Thyroid gland (tissue), 4 donors: Measurements from ENCODE around the gene SLC7A5. TPM values are rescaled to one million over a fixed set of nuclear protein-coding genes. Genes with fewer than 3 reads are reported as not detected.
"Not testable (repeated sequence)": the region's sequence is repeated elsewhere in the genome, so short reads cannot be mapped to it uniquely, and the experiment has no call there.

Experiments used
- DNase-seq, 2 donors: peaks; one replicate each; pipeline ENCODE4 v3.0.0-alpha.2; 2019
- H3K27ac ChIP-seq, 3 donors: fragments of 200-600 bp; sonication (generic); 1 replicate in 2 of 3; 2 replicates in 1 of 3; pipeline ENCODE4 v1.5.1; 2016 to 2019; ENCODE audit warnings: mild to moderate bottlenecking in 1 of 3, moderate library complexity in 1 of 3
- H3K27me3 ChIP-seq: fragments of 200-600 bp; sonication (generic); one replicate; pipeline ENCODE4 v1.5.1; 2019
- H3K36me3 ChIP-seq, 2 donors: fragments of 200-600 bp; sonication (generic); one replicate each; pipeline ENCODE4 v1.5.1; 2016 to 2019
- H3K4me1 ChIP-seq, 2 donors: fragments of 200-600 bp; sonication (generic); one replicate each; pipeline ENCODE4 v1.5.1; 2017 to 2019
- H3K4me3 ChIP-seq, 3 donors: fragments of 200-600 bp; sonication (generic); replicated peaks in 1 of 3; 1 replicate in 2 of 3; 2 replicates in 1 of 3; pipeline ENCODE4 v1.5.1; 2016; ENCODE audit warnings: mild to moderate bottlenecking in 1 of 3
- H3K9me3 ChIP-seq: fragments of 200-600 bp; sonication (generic); one replicate; pipeline ENCODE4 v1.5.1; 2017
- POLR2A ChIP-seq, 2 donors: fragments of 450-650 bp; IDR thresholded peaks; one replicate each; pipeline ENCODE4 v1.6.1; 2017; ENCODE audit warnings: antibody characterized with exemption in 2 of 2, mild to moderate bottlenecking in 2 of 2, moderate library complexity in 1 of 2
- WGBS, 2 donors: methylation state at CpG; one replicate each; pipeline ENCODE4 v1.1.5; 2017; 5-methylcytosine and 5-hydroxymethylcytosine counted together
- intact Hi-C: fragments of 100-400 bp; cut with DNase I; formaldehyde crosslinking; loops from one replicate; pipeline ENCODE4 v1.15.1; 2023
- total RNA-seq, 4 donors: library from RNA; depleted of rRNA; stranded (reverse); fragments of >200 nt; gene quantifications; one replicate each; pipeline ENCODE4 v1.2.3, GENCODE V29; 2016
- TF ChIP-seq, protein P1 (sequence below), 6 experiments: fragments of 200-600 bp in 3 of 6; fragments of 450-650 bp in 3 of 6; sonication (generic) in 3 of 6; IDR thresholded peaks; one replicate each; pipeline ENCODE4 v1.5.1; 2016 to 2019; ENCODE audit warnings: antibody characterized with exemption in 6 of 6, mild to moderate bottlenecking in 2 of 6, inconsistent platforms in 1 of 6, moderate library complexity in 1 of 6

Gene SLC7A5
- total RNA-seq, 4 donors from 2014 or later = 1.1 to 5.2 (median 2.2) TPM

DNA sequence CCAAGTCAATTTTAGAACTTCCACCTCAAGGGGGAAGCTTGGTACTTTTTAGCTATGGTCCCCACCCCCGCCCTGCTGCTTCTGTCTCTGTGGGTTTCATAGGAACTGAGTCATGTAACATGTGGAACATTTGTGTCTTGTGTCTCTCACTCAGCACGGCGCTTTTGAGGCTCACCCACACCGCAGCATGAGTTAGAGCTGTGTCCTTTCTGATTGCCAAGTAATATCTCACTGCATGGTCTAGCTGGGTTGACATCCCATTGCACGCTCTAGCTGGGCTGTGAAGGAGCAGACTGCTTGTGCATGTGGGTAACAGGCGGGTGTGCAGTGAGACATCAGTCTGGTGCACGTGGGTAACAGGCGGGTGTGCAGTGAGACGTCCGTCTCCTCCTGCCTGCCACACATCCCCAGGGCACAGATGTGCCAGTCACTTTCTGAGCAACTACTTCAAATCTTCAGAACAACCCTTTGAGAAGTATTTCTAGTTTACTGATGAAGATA is 26.4 kb upstream of the SLC7A5 start:
- H3K36me3 ChIP-seq = no peaks in the 10 kb centered on the region

DNA sequence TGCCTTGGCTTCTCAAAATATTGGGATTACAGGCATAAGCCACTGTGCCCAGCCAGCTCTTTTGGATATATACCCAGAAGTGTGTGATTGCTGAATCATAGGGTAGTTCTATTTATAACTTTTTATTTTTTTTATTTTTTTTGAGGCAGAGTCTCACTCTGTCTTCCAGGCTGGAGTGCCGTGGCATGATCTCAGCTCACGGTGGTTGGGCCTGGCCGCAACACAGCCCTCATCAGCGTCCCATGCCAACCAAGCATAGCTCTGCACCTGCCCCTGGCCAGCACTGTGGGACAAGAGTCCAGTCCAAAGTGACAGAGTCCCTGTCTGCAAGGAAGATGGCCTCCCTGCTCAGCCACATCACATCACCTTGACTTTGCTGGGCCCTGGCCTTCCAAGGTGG is 24.7 kb upstream of the SLC7A5 start:
- peak; percentile 46 to 74 for DNase-seq
- peak overlapping the region in 2 of 3 donors; percentile 12 to 41 for H3K27ac ChIP-seq
- H3K27me3 ChIP-seq, H3K4me1 ChIP-seq, intact Hi-C loops, H3K9me3 ChIP-seq, H3K4me3 ChIP-seq, H3K36me3 ChIP-seq: not testable (repeated sequence)
- WGBS, 2 donors = 46 to 61% methylated on average over 4 of the region's 4 CpGs

More for the DNA sequence above, 26.4 kb upstream of the SLC7A5 start:
- H3K4me3 ChIP-seq = no peak overlapping the region
- H3K27me3 ChIP-seq = no peaks in the 10 kb centered on the region
- peaks cover 0 to 5% of the 10 kb centered on the region in 2 donors for H3K4me1 ChIP-seq
- 71 to 83% methylated on average over 10 of the region's 10 CpGs for WGBS, 2 donors
- DNase-seq = no peak
- TF ChIP-seq POLR2A (IDR thresholded peaks at IDR 0.05) = no peak
- TF ChIP-seq, protein P1, sequence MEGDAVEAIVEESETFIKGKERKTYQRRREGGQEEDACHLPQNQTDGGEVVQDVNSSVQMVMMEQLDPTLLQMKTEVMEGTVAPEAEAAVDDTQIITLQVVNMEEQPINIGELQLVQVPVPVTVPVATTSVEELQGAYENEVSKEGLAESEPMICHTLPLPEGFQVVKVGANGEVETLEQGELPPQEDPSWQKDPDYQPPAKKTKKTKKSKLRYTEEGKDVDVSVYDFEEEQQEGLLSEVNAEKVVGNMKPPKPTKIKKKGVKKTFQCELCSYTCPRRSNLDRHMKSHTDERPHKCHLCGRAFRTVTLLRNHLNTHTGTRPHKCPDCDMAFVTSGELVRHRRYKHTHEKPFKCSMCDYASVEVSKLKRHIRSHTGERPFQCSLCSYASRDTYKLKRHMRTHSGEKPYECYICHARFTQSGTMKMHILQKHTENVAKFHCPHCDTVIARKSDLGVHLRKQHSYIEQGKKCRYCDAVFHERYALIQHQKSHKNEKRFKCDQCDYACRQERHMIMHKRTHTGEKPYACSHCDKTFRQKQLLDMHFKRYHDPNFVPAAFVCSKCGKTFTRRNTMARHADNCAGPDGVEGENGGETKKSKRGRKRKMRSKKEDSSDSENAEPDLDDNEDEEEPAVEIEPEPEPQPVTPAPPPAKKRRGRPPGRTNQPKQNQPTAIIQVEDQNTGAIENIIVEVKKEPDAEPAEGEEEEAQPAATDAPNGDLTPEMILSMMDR (IDR thresholded peaks at IDR 0.05) = no peak
- intact Hi-C loops = no loop called here
- H3K9me3 ChIP-seq = no peaks in the 10 kb centered on the region
- H3K27ac ChIP-seq = no peak overlapping the region

DNA sequence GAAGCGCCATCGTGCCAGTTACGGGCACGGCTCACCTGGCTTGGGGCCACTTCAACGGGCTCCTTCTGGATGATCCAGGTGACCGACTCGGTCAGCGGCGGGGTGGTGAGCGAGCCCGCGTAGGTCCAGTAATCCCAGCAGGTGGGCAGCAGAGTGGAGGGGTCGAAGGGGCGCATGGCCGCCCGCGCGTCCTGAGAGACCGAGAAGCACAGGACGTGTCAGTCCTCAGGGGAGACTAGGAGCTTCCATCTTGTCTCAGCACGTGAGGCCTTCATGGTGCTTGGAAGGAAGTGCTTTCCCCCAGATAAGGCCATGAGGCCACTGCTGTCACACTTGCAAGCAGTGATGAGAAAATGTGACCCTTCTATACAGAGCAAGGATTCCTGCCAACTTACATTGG is 22.5 kb upstream of the SLC7A5 start:
- intact Hi-C loops = no loop called here

DNA sequence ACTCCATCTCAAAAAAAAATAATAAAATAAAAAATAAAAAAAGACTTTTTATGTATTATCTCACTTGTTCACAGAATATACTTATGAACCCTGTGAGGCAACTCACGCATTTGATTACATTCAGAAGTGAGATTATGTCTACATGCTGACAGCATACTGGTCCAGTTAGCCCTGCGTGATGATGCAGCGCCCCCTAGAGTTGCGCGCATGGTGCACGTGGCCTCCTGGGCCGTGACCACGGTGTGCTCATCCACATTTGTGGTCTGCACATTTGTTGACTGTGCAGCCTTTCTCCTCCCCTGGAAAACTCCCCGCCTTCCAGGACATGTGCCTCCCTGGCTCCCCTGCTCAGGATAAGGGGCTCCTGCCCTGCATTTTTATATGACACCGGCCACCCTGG is 20.5 kb upstream of the SLC7A5 start:
- intact Hi-C loops, H3K9me3 ChIP-seq, H3K27me3 ChIP-seq, H3K27ac ChIP-seq, H3K36me3 ChIP-seq, DNase-seq, H3K4me3 ChIP-seq: not testable (repeated sequence)
- 94 to 96% methylated on average over 10 of the region's 10 CpGs for WGBS, 2 donors
- peaks cover 0 to 14% of the 10 kb centered on the region in 2 donors for H3K4me1 ChIP-seq

More for the DNA sequence above, 22.5 kb upstream of the SLC7A5 start:
- peaks cover 0 to 5% of the 10 kb centered on the region in 2 donors for H3K4me1 ChIP-seq
- TF ChIP-seq POLR2A (IDR thresholded peaks at IDR 0.05) = no peak
- no peak overlapping the region for H3K4me3 ChIP-seq
- no peaks in the 10 kb centered on the region for H3K36me3 ChIP-seq
- 88 to 94% methylated on average over 21 of the region's 21 CpGs for WGBS, 2 donors
- no peaks in the 10 kb centered on the region for H3K27me3 ChIP-seq
- H3K27ac ChIP-seq = no peak overlapping the region
- no peak for DNase-seq
- H3K9me3 ChIP-seq = no peaks in the 10 kb centered on the region

DNA sequence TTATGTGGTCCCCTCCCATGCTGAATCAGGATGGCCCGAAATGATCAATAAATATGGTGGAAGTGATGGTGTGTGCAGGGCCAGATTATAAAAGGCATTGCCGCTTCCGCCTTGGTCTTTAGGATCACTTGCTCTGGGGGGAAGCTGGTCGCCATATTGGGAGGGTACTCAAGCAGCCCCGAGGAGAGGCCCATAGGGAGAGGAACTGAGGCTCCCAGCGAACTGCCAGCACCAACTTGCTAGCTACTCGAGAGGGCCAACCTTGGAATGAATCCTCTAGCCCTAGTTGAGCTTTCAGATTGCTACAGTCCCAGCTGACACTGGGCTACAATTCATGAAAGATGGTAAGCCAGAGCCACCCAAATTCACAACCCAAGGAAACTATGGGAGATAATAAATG is 19.0 kb upstream of the SLC7A5 start:
- H3K4me3 ChIP-seq, H3K27ac ChIP-seq, intact Hi-C loops, H3K27me3 ChIP-seq, H3K36me3 ChIP-seq, DNase-seq, H3K9me3 ChIP-seq, H3K4me1 ChIP-seq: not testable (repeated sequence)
- WGBS, 2 donors = 96 to 98% methylated on average over 7 of the region's 7 CpGs

DNA sequence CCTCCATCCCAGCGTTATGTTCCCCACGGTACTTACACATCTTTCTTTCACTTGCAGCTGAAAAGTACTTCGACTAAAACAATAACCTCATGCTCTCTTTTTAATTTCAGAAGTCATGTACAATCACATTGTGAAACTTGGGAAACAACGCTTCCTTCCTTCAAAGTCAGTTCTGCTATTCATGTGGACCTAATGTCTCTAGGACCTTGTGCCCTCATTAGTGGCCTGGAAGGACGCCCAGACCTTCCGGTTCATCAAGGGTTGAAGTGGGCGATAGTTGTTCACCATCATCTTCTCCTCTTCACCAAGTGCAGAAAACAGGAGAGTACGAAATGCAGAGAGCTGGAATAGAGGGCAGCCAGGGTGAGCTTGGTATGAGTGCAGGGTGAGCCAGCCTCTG is 18.6 kb upstream of the SLC7A5 start:
- H3K36me3 ChIP-seq, H3K4me3 ChIP-seq, intact Hi-C loops, H3K27ac ChIP-seq, H3K4me1 ChIP-seq, H3K9me3 ChIP-seq, H3K27me3 ChIP-seq: not testable (repeated sequence)
- 55 to 68% methylated on average over 8 of the region's 8 CpGs for WGBS, 2 donors
- DNase-seq = peak; percentile 46 to 48

DNA sequence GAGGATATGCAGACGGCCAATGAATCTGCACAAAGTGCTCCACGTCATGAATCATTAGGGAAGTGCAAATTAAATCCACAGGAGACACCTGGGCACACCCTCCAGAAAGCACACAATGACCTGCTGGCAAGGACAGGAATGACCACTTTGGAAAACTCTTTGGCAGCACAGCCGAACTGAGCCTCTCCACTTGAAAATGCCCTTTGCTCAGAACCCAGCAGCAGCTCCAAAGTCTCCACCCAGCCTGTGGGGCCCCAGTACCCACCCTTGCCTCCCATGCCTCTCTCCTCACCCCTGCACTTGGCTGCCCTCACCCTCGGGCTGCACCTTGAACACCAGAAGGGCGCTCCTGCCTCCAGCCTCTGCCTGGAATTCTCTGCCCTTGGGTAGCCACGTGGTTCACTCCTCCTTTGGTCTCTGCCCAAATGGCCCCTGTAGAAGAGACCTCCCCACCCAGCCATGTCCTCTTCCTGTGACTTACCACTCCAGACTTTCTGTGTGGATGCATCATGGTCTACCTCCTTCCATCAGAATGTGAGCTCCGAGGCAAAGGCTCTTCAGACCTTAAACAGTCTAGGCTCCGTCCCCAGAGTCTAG is 16.2 kb upstream of the SLC7A5 start:
- intact Hi-C loops, H3K9me3 ChIP-seq, H3K27me3 ChIP-seq, H3K36me3 ChIP-seq, H3K4me3 ChIP-seq, H3K4me1 ChIP-seq: not testable (repeated sequence)
- DNase-seq = peak; percentile 66 to 74
- TF ChIP-seq, protein P1 (IDR thresholded peaks at IDR 0.05) = peak in 2 of 6 experiments; percentile 10 to 24
- H3K27ac ChIP-seq = peak overlapping the region in 2 of 3 donors; percentile 39 to 49
- WGBS, 2 donors = 26 to 38% methylated on average over 8 of the region's 8 CpGs
